Activated CD4-positive, alpha-beta memory T cell treated with anti-CD3 and anti-CD28 coated beads for 36 hours (primary cell): ENCODE data around the gene LGALS3. TPM values are rescaled to one million over a fixed set of nuclear protein-coding genes. Genes with fewer than 3 reads are reported as not detected.

Experiments
- CTCF ChIA-PET: fragments of 350-600 bp; sonication (Branson Sonifier 250); formaldehyde crosslinking; loops from one replicate; lab custom pipeline; 2021; ENCODE audit warnings: antibody characterized with exemption, inconsistent platforms; lab: Charles Lee
- POLR2A ChIA-PET: fragments of 350-600 bp; sonication (Branson Sonifier 250); formaldehyde crosslinking; loops from one replicate; lab custom pipeline; 2021; ENCODE audit warnings: antibody characterized with exemption; lab: Charles Lee
- DNase-seq: peaks from one replicate; pipeline ENCODE4 v3.0.0-alpha.2; 2020
- H3K27ac Mint-ChIP-seq: one replicate; pipeline ENCODE4 v1.8.0; 2021; ENCODE audit warnings: mixed read lengths
- H3K27me3 Mint-ChIP-seq: one replicate; pipeline ENCODE4 v1.8.0; 2021; ENCODE audit warnings: mixed read lengths
- H3K36me3 Mint-ChIP-seq: one replicate; pipeline ENCODE4 v1.8.0; 2021; ENCODE audit warnings: mixed read lengths
- H3K4me1 Mint-ChIP-seq: one replicate; pipeline ENCODE4 v1.8.0; 2021; ENCODE audit warnings: low read depth, mixed read lengths
- H3K4me3 Mint-ChIP-seq: one replicate; pipeline ENCODE4 v1.8.0; 2021; ENCODE audit warnings: mild to moderate bottlenecking, mixed read lengths
- H3K9me3 Mint-ChIP-seq: one replicate; pipeline ENCODE4 v1.8.0; 2021; ENCODE audit warnings: mixed read lengths
- intact Hi-C: fragments of 100-400 bp; cut with micrococcal nuclease; formaldehyde crosslinking; loops from one replicate; pipeline ENCODE4 v1.15.1; 2023
- total RNA-seq, 2 experiments: library from RNA; stranded (reverse); gene quantifications; one replicate each; pipeline ENCODE4 v1.2.3, GENCODE V29; 2021

The LGALS3 gene
- total RNA-seq, 2 experiments from 2014 or later = 12.3 to 14.5 TPM

- Mint-ChIP-seq H3K27ac (no peak overlapping the region), H3K36me3 (peaks cover 7% of the 10 kb centered on the region), H3K27me3 (no peaks in the 10 kb centered on the region), H3K4me3 (no peak overlapping the region), H3K9me3 (peaks cover 9% of the 10 kb centered on the region), H3K4me1 (peaks cover 54% of the 10 kb centered on the region)
- intact Hi-C loops = loop anchor here (2.0 to 5.0 kb wide), 3 partner anchors 25 to 273 kb away; partner anchors contain the start of gene MAPK1IP1L
- POLR2A ChIA-PET = no interaction called here
- CTCF ChIA-PET = no interaction called here
- no peak for DNase-seq
These were observed 29.3 kb upstream of the LGALS3 start for GRCh38 chr14:55099756-55100155.

DNA sequence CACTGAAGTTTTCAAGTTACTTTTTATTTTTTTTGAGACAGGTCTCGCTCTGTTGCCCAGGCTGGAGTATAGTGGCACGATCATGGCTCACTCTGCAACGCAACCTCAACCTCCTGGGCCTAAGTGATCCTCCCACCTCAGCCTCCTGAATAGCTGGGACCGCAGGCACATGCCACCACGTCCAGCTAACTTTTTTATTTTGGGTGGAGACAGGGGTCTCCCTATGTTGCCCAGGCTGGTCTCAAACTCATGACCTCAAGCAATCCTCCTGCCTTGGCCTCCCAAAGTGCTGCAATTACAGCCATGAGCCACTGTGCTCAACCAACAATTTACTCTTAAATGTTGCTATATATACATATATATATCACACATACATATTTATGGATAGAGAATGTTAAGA, 27.4 kb upstream of the LGALS3 start:
- Mint-ChIP-seq H3K36me3 (peaks cover 7% of the 10 kb centered on the region), H3K4me3 (no peak overlapping the region), H3K4me1 (peaks cover 54% of the 10 kb centered on the region), H3K9me3 (peaks cover 9% of the 10 kb centered on the region), H3K27me3 (no peaks in the 10 kb centered on the region), H3K27ac (no peak overlapping the region)
- ChIA-PET CTCF (interaction anchor here (1.0 to 2.7 kb wide), 2 partner anchors 12 to 50 kb away, joined by 4 to 9 read pairs; partner anchors contain the start of gene MAPK1IP1L), POLR2A (no interaction called here)
- intact Hi-C loops = loop anchor here (2.0 kb wide), 1 partner anchor 235 kb away; no protein-coding TSS in a partner anchor
- no peak for DNase-seq

GRCh38 chr14:55102141-55102621, 26.9 kb upstream of the LGALS3 start:
- intact Hi-C loops = loop anchor here (2.0 kb wide), 1 partner anchor 235 kb away; no protein-coding TSS in a partner anchor
- CTCF ChIA-PET = interaction anchor here (1.0 to 2.7 kb wide), 5 partner anchors 12 to 96 kb away, joined by 3 to 14 read pairs (median 4); partner anchors contain the start of gene MAPK1IP1L
- H3K27me3 Mint-ChIP-seq = no peaks in the 10 kb centered on the region
- peaks cover 49% of the 10 kb centered on the region for H3K4me1 Mint-ChIP-seq
- peak overlapping the region; percentile 17 for H3K4me3 Mint-ChIP-seq
- peaks cover 9% of the 10 kb centered on the region for H3K9me3 Mint-ChIP-seq
- H3K36me3 Mint-ChIP-seq = peaks cover 7% of the 10 kb centered on the region
- peak overlapping the region; percentile 95 for H3K27ac Mint-ChIP-seq
- peak; percentile 71 for DNase-seq
- POLR2A ChIA-PET = interaction anchor here (0.6 to 1.6 kb wide), 6 partner anchors 9 to 231 kb away, joined by 3 to 10 read pairs (median 4); partner anchors contain the start of genes DLGAP5, LGALS3 and MAPK1IP1L

DNA sequence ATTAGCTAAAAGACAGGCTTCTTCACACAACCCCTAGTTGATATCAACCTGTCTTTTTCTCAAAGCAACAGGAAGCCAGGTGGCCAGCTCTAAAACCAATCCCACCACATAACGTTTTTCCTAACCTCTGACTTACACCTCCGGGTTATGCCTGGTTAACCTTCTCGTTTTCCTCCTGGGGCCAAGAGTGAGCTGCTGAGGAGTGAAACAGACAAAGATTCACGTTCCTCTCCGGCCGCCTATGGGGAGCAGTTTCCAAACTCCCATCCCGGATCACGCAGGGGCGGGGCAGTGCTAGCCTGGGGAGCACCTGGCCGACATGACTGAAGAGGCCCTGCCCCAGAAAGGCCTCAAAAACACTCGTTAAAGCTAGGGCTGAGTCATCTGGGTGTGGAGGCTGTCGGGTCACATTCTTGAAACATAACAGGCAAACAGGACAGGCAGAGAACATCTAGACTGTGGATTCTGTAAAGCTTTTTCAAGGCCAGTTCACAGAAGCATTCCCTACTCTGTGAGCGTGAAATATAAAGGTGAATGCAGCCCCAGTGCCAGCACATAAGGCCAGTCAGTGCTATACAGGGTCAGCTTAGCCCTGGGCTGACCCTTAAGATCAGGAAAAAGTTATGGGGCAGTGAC, 25.9 kb upstream of the LGALS3 start:
- POLR2A ChIA-PET = interaction anchor here (0.6 to 1.6 kb wide), 6 partner anchors 10 to 230 kb away, joined by 3 to 10 read pairs (median 4); partner anchors contain the start of genes DLGAP5, LGALS3 and MAPK1IP1L
- CTCF ChIA-PET = interaction anchor here (0.7 to 2.7 kb wide), 6 partner anchors 13 to 95 kb away, joined by 3 to 14 read pairs (median 4); partner anchors contain the start of gene MAPK1IP1L
- H3K4me1 Mint-ChIP-seq = peaks cover 47% of the 10 kb centered on the region

DNA sequence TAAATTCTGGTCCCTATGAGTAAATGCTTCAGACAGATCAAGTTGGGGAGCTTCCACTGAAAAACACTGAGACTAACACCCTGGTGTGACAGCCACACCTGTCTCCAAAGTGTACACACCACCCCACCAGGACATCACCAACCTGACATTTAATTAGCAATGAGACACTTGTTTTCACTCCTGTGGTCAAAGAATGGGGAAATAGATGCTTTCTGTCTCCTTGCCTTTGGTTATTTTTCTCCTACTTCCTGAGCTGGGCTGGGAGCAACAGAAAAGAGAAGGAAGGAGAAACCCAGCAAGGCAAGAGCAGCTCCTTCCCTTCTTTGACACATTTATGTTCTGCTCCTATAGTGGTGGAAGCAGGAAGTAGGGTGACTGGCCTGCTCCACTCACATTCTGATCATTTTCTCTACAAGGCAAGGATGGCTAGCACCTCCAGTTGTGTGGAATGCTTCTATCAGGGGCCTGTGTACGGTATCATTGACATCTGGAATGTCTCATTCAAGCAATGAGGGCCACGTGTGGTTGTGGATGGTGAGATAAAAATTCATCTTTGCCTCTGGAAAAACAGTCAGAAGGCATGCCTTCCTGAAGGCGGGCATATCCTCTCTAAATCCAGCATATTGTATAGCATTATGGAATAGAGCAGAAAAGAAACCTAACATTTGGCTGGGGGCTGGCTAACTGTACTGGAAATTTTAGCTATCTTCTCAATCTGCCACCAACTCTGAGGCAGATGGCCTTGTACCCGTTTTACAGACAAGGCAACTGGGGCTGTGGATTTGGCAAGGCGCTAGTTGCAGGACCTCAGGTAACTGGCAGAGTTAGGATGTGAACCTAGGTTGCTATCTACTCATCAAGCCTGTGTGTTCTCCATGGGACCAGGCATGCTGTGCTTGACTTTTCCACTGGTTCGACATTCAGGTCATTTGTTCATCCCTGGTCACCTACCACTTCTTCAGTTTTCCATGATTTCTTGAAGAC, 24.8 kb upstream of the LGALS3 start:
- no peak overlapping the region for H3K4me3 Mint-ChIP-seq
- no peak for DNase-seq
- CTCF ChIA-PET = interaction anchor here (0.7 to 2.7 kb wide), 3 partner anchors 14 to 57 kb away, joined by 3 to 14 read pairs (median 9); partner anchors contain the start of gene MAPK1IP1L
- peak overlapping the region; percentile 95 for H3K27ac Mint-ChIP-seq
- intact Hi-C loops = loop anchor here (1.0 to 2.0 kb wide), 3 partner anchors 25 to 233 kb away; partner anchors contain the start of gene LGALS3
- H3K9me3 Mint-ChIP-seq = peaks cover 9% of the 10 kb centered on the region
- no peaks in the 10 kb centered on the region for H3K27me3 Mint-ChIP-seq
- peaks cover 7% of the 10 kb centered on the region for H3K36me3 Mint-ChIP-seq
- H3K4me1 Mint-ChIP-seq = peaks cover 47% of the 10 kb centered on the region
- POLR2A ChIA-PET = interaction anchor here (1.6 kb wide), 1 partner anchor 25 kb away, joined by 4 read pairs; the partner anchor contains the start of gene LGALS3

More for the DNA sequence above, 25.9 kb upstream of the LGALS3 start:
- intact Hi-C loops = loop anchor here (1.0 to 2.0 kb wide), 3 partner anchors 26 to 234 kb away; partner anchors contain the start of gene LGALS3
- H3K4me3 Mint-ChIP-seq = peak overlapping the region; percentile 68
- no peaks in the 10 kb centered on the region for H3K27me3 Mint-ChIP-seq
- H3K27ac Mint-ChIP-seq = peak overlapping the region; percentile 95
- peak; percentile 76 for DNase-seq
- peaks cover 7% of the 10 kb centered on the region for H3K36me3 Mint-ChIP-seq
- peaks cover 9% of the 10 kb centered on the region for H3K9me3 Mint-ChIP-seq

DNA sequence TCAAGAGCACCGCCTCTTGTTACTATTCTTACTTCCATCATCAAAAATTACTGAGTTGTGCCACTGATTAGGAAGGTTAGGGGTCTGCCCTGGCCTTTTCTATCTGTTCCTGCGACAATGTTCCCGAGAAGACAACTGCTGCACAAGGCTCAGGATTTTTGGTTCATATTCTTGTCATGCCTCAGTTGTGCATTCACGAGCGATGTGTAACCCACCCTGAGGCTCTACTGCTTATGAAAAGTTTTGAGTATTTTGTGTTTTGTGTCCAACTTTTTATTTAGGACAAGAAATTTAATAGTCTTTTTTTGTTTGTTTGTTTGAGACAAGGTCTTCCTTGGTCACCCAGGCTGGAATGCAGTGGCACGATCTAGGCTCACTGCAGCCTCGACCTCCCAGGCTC, 23.1 kb upstream of the LGALS3 start:
- no peak for DNase-seq
- intact Hi-C loops = no loop called here
- ChIA-PET POLR2A (no interaction called here), CTCF (interaction anchor here (0.7 kb wide), 1 partner anchor 34 kb away, joined by 3 read pairs; no protein-coding TSS in a partner anchor)
- Mint-ChIP-seq H3K36me3 (peaks cover 7% of the 10 kb centered on the region), H3K4me3 (no peak overlapping the region), H3K4me1 (peaks cover 42% of the 10 kb centered on the region), H3K27ac (no peak overlapping the region), H3K9me3 (peaks cover 9% of the 10 kb centered on the region), H3K27me3 (no peaks in the 10 kb centered on the region)

DNA sequence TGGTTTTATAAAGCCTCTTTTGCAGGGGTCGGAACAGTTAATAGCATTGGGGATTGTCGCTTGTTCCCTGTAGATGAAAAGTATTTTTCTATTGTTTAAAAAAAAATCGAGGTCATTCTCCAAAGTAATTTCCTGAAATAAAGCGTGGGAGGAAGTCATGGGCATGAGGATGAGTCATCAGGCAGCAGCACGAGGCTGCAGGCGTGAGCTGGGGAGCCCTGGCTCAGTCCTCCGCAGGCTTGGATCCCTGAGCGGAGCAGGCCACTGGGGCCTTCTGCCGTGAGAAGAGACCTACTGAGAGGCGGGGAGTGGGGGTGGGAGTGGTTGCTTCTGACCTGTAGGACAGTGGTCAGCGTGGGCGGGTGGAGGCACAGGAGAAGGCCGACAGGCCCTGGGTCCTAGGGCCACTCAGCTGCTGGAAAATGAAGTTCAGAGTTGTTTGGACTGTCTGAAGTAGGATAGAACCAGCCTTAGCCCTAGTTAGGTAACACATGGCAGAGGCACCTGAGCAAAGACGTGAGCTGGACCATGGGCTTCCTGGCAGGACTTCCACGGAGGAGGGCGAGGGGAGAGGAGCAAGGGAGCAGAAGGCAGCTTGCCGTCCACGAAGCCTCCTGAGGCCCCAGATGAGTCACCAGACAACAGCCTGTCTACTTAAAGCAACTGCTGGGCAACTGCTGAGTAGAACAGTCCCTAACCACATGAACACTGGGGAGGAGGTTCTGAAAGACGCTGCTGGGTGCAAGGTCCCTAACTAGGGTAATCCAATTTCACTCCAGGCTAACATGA, 21.1 kb upstream of the LGALS3 start:
- ChIA-PET CTCF (interaction anchor here (0.6 to 1.3 kb wide), 3 partner anchors 16 to 20 kb away, joined by 3 to 4 read pairs (median 3); no protein-coding TSS in a partner anchor), POLR2A (interaction anchor here (1.2 to 1.7 kb wide), 3 partner anchors 10 to 56 kb away, joined by 3 to 8 read pairs (median 4); partner anchors contain the start of gene MAPK1IP1L)
- H3K4me3 Mint-ChIP-seq = peak overlapping the region; percentile 24
- intact Hi-C loops = no loop called here
- peak overlapping the region; percentile 75 for H3K27ac Mint-ChIP-seq
- H3K36me3 Mint-ChIP-seq = peaks cover 7% of the 10 kb centered on the region
- H3K4me1 Mint-ChIP-seq = peaks cover 32% of the 10 kb centered on the region
- DNase-seq = peak; percentile 70
- peaks cover 9% of the 10 kb centered on the region for H3K9me3 Mint-ChIP-seq
- H3K27me3 Mint-ChIP-seq = no peaks in the 10 kb centered on the region

DNA sequence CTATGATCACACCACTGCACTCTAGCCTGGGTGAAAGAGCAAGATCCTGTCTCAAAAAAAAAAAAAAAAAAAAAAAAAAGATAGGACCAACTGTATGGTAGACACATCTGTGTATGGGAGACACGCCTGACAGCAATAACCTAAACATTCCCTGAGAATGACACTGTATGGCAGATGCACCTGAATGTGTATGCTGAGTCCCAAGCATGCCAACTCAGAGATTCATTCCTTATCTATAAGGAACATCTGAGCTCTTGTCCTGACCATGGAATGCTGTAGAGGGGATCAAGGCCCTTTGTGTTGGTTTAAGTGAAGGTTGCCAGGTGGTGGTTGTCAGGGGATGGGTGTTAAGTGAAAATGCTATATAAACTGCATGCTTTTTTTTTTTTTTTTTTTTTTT, 19.2 kb upstream of the LGALS3 start:
- Mint-ChIP-seq H3K27ac (no peak overlapping the region), H3K4me1 (peaks cover 16% of the 10 kb centered on the region), H3K4me3 (no peak overlapping the region), H3K27me3 (no peaks in the 10 kb centered on the region), H3K9me3 (no peaks in the 10 kb centered on the region), H3K36me3 (no peaks in the 10 kb centered on the region)
- ChIA-PET POLR2A (no interaction called here), CTCF (no interaction called here)
- no peak for DNase-seq
- intact Hi-C loops = no loop called here

- Mint-ChIP-seq H3K27me3 (no peaks in the 10 kb centered on the region), H3K9me3 (no peaks in the 10 kb centered on the region), H3K4me3 (no peak overlapping the region), H3K4me1 (peaks cover 16% of the 10 kb centered on the region), H3K36me3 (no peaks in the 10 kb centered on the region), H3K27ac (no peak overlapping the region)
- CTCF ChIA-PET = no interaction called here
- DNase-seq = no peak
- intact Hi-C loops = no loop called here
- POLR2A ChIA-PET = no interaction called here
These were observed 17.8 kb upstream of the LGALS3 start for GRCh38 chr14:55111122-55111708.

- Mint-ChIP-seq H3K27ac (no peak overlapping the region), H3K9me3 (no peaks in the 10 kb centered on the region), H3K4me1 (no peaks in the 10 kb centered on the region), H3K27me3 (no peaks in the 10 kb centered on the region), H3K4me3 (no peak overlapping the region), H3K36me3 (no peaks in the 10 kb centered on the region)
- ChIA-PET POLR2A (no interaction called here), CTCF (no interaction called here)
- intact Hi-C loops = no loop called here
- DNase-seq = no peak
These were observed 14.3 kb upstream of the LGALS3 start for GRCh38 chr14:55114720-55115119.
